Sciatic nerve (tissue), 2 donors: Measurements from ENCODE around the gene IRAK3. TPM values are rescaled to one million over a fixed set of nuclear protein-coding genes. Genes with fewer than 3 reads are reported as not detected.
"Not testable (repeated sequence)": the region's sequence is repeated elsewhere in the genome, so short reads cannot be mapped to it uniquely, and the experiment has no call there.

Experiments used
- ATAC-seq: fragments of 200-7000 bp; cut with Tn5 transposase; one replicate; pipeline ENCODE4 v1.9.1; 2020; ENCODE audit warnings: mild to moderate bottlenecking, moderate library complexity
- DNase-seq: peaks from one replicate; pipeline ENCODE4 v3.0.0-alpha.2; 2020; ENCODE audit warnings: low spot score
- intact Hi-C: fragments of 100-400 bp; cut with DNase I; formaldehyde crosslinking; loops from one replicate; pipeline ENCODE4 v1.14.2; 2022
- total RNA-seq: library from RNA; stranded (reverse); fragmentation: NEBNext Ultra II Directional; extraction: Animal tissue kit (Norgen Biotek cat#: 25700); gene quantifications from one replicate; pipeline ENCODE4 v1.2.1, GENCODE V29; 2021
- donor health status: DM: no; HTN: no; CAD: no.
- donor health status: DM: no; HTN: no; CAD: no.

Gene IRAK3
- total RNA-seq, 1 donor from 2014 or later, result 19.3 TPM

DNA sequence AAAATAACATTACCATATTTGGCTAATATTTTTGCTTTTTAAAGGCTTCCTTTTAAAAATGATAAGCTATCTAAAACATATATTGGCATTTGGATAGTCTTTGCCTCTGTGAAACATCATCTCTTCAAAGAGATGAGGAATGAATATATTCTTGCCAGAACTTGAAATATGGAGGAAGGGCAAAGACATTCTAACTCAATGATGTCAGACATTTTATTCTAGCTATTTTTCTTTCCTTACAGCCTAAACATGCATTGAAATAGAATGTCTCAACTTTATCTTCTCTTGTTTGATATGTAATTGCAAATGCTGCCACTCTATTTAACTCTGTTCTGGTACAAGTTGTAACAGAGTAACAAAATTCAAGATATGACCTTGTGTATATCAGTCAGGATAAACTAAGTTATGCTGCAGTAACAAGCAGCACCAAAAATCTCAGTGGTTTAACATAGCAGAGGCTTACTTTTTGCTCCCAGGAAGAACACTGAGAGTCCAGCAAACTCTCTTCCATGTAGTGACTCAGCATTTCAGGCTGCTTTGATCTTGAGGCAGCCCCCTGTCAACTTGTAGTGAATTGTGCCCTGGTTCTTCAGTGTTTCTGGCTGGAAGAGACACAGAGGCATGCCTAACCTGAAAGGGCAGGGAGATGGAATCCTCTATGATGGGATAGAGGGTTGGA is 11.0 kb downstream of the IRAK3 start:
- no peak for DNase-seq
- ATAC-seq, result no peak
- intact Hi-C loops, result no loop called here

DNA sequence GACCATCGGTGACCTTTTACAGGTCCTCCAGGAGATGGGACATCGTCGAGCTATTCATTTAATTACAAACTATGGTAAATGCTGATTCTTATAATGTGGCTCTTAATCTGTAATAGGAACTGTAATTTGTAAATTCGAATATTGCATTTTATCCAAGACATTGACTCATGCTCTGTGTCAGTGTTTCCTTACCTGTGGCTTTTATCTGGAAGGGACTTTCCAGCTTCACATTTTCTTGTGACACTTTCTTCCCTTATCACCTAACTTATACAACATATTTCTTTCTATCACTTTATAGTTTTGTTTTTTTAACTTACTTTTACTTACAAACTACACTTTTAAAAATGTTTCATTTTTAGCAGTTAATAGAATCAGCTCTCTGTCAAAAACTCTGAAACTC is 14.8 kb downstream of the IRAK3 start:
- ATAC-seq, result no peak
- intact Hi-C loops, result no loop called here
- no peak for DNase-seq

DNA sequence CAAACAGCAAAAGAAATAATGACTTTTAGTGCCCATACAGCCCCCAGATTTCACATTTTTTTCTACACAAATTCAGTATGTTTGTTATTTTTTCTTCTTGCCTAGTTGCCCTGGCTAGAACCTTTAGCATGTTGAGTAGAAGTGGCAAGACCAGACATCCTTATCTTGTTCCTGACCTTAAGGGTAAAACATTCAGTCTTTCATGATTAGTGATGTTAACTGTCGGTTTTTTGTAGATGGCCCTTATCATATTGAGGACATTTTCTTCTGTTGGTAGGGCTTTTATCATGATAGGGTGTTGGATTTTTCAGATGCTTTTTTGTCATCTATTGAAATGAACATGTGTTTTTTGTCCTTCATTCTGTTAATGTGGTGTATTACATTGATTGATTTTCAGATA is 17.1 kb downstream of the IRAK3 start:
- intact Hi-C loops, result no loop called here
- no peak for DNase-seq
- no peak for ATAC-seq

DNA sequence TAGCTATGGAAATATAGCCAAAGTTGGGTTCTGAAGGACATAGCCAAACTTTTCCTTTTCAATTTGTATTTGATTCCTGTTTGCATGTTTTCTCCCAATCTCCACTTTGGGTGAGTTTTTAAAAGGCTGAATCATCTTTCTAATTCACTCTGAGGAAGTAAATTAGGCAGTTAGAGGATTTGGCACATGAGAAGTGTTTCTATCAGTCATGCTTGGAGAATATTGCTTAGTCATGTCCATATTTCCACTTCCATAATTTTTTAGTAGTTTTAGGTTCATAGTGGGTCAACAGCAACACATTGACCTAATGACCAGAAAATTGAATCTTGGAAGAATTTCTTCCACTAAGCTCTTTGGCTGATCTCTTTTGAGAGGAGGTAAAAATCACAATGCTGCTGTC is 21.8 kb downstream of the IRAK3 start:
- intact Hi-C loops, result no loop called here
- DNase-seq (no peak), ATAC-seq (no peak)

DNA sequence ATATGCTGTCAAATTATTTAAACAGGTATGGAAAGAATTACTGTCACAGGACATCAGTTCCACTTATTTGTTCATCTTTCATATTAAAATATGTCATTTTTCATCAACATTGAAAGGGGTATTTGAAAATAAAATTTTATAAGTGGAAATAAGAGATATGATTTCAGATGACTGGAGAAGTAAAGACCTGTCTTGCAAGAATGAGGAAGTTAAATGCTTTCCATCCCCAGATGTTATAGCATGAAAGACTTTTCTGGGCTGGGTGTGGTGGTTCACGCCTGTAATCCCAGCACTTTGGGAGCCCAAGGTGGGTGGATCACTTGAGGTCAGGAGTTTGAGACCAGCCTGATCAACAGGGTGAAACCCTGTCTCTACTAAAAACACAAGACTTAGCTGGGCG is 22.6 kb downstream of the IRAK3 start:
- ATAC-seq, intact Hi-C loops, DNase-seq: not testable (repeated sequence)

DNA sequence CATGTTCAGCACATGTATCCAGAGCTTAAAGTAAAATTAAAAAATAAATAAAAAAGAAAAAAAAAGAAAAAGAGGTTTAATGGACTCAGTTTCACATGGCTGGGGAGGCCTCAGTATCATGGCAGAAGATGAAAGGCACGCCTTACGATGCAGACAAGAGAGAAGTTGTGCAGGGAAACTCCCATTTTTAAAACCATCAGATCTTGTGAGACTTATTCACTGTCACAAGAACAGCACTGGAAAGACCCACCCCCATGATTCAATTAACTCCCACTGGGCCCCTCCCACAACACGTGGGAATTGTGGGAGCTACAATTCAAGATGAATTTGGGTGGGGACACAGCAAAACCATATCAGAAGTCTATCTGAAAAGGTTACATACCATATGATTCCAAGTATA is 24.0 kb downstream of the IRAK3 start:
- ATAC-seq, intact Hi-C loops, DNase-seq: not testable (repeated sequence)

DNA sequence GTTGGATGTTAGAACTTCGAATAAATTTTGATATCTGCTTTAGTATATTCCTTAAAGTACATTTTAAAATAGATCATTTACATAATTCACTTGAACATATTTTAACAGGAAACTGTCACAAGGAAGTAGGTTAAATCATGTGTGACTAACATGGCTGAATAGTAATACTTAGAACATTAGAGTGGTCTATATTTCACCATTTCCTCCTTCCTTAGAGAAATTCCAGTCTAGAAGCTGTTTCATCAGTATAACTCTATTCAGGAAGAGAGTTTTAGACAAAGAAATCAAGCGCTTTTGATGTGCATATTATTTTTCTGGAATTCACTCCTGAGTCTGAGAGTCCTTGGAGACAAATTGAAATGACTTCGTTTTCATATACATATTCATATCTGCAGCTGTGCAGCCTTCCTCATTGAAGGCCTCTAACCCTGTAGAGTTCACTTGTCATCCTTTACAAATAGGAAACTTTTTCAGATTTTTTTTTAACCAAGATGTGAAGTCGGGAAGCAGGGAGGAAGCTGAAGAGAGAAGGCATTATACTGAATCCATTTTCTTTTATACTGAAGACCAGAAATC is 28.4 kb downstream of the IRAK3 start:
- no peak for DNase-seq
- intact Hi-C loops, result no loop called here
- no peak for ATAC-seq

DNA sequence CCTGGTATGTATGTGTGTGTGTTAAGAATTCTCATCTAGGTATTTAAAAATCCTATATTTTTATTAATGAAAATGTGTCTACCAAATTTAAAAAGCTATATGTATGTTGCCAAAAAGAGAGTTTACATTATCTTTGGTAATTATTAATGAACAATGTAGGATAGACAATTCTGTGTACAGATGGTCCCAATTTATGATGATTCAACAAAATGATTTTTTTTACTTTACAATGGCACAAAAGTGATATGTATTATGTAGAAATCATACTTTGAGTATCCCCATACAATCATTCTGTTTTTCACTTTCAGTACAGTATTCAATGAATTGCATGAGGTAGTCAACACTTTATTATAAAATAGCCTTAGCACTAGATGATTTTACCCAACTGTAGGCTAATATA is 39.4 kb downstream of the IRAK3 start:
- ATAC-seq (no peak), DNase-seq (no peak)
- intact Hi-C loops, result no loop called here

DNA sequence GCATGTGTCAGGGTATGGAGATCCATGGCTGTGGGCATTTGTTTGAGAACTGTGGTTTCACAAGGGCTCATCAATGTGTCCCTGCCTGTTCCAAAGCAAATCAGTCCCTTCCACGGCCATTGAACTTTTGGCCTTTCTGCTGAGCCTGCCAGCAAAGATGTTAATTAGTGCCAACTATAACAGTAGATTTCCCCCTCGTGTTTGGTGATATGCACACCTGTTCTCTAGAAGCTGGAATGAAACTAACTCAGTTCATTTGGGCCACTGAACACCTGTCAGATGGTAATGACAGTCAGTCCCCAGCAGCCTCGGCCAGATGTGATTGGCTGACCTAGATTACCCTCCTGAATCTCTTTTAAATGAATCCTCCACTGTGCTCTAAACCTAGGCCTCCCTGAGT is 43.2 kb downstream of the IRAK3 start:
- intact Hi-C loops, result no loop called here
- DNase-seq (no peak), ATAC-seq (peak; percentile 47)

DNA sequence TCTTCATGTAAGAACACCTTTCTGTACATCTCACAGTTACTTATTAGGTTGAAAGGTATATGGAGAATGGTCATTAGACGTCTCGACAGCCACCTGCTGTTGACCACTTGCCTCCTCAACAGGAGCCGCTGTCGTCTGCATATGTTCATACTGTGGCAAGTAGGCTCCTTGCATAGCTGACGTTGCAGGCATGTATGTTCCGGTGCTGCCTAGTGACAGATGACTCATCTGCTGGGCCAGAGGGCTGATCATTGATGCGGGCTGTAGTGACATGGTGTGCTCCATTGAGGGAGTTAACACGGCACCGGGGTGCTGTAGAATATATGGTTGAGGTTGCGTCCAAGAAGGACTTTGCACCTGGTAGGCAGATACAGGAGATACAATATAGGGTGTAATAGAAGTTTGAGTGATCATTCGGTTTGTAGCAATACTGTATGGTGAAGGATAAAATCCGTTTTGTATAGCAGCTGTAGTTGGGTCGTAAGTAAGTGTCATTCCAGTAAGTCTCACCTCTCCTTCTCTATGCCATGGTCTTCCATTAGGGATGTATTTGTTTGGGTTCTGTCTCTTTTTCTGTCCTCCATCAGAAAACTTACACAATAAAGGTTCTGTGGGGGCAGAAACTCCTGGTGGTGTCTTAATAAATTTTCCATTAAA is 45.2 kb downstream of the IRAK3 start:
- DNase-seq, result peak; percentile 65
- ATAC-seq, result peak; percentile 70
- intact Hi-C loops, result not testable (repeated sequence)

DNA sequence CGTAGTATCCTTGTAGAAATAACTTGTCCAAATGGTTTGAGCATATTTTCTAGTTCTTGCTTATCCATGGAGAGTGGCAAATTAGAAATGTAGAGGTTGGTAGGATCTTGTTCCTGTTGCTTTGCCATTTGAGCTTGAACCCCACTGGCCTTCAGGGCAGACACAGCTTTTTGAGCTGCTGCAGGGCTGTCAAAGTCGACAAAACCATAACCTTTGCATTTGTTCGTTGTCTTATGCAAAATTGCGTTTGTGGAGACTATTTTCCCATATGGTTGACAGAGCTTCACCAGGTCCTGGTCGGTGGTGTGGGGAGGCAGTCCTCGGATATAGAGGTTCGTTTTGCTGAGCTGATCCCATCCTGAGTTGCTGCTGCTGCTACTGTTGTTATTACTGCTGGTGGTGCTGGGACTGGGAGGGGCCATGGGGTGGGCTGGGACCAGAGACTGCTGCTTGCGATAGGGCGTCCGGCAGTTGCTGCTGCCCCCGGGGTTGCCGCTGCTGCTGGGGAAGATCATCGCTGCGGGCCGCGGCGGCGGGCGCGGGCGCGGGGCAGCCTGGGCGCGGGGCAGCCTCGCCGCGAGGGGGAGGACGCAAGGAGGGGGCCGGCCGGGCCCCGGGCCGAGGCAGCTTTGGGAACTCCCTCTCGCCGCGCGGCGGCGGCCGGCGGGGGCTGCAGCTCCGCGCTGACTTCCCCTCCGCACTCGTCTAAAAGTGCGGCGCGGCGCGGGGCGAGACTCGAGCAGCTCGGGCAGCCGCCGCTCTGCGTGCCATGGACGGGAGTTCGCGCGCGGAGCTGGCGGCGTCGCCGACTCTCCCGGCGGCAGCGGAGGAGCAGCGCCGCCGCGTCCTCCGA is 46.0 kb downstream of the IRAK3 start:
- peak; percentile 81 for ATAC-seq
- peak; percentile 73 for DNase-seq
- intact Hi-C loops, result not testable (repeated sequence)

DNA sequence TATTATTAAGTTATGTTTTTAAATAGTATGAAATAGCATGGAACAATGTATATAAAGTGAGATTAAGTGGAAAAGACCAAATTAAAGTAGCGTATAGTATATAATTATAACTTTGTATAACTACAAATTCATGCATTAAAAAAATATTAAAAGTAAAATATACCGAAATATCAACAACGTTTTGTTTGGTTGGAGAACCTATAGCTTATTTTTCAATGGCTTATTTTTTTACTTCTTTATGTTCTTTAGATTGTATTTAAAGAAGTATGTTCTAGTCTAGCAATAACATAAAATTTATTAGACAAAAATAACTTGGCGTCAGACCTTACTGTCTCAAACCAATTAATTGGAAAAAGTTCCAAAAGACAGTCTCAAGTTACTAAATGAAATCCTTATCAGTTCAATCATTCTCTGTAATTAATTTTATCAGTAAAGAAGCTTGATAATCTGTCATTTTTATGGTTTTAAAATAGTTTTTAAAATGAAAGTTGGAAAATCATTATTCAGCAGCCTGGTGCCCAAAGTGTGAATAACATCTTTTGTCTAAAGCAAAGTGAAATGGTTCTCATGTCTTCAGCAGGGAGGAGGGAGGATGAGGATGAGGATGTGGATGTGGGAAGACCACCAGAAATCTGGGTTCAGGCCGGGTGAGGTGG is 46.7 kb downstream of the IRAK3 start:
- DNase-seq, result no peak
- ATAC-seq, result no peak
- intact Hi-C loops, result no loop called here

DNA sequence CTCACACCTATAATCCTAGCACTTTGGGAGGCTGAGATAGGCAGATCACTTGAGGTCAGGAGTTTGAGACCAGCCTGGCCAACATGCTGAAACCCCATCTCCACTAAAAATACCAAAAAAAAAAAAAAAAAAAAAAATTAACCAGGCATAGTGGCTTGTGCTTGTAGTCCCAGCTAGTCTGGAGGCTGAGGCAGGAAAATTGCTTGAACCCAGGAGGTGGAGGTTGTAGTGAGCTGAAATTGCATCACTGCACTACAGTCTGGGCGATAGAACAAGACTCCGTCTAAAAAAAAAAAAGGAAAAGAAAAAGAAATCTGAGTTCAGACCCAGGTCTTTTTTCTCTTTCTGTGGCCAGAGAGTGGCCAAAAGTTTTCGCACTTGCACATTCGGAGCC is 47.3 kb downstream of the IRAK3 start:
- ATAC-seq, DNase-seq, intact Hi-C loops: not testable (repeated sequence)

DNA sequence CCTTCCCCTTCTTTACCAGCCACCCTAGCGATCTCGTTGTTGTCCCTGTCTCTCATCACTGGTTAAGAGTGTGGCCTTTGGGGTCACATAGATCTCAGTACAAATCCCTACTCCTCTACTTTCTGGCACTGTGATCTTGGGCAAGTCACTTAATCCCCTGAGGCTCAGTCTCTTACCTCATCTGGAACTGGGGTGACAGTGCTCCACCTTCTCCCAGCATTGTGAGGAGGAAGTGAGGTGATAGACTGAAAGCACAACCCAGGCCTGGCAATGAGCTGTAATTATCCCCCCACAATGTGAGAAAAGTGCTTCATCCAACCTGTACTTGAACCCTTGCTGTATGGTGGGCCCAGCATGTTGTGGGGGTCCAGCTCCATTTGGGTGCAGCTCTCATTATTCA is 48.0 kb downstream of the IRAK3 start:
- DNase-seq (no peak), ATAC-seq (no peak)
- intact Hi-C loops, result no loop called here

DNA sequence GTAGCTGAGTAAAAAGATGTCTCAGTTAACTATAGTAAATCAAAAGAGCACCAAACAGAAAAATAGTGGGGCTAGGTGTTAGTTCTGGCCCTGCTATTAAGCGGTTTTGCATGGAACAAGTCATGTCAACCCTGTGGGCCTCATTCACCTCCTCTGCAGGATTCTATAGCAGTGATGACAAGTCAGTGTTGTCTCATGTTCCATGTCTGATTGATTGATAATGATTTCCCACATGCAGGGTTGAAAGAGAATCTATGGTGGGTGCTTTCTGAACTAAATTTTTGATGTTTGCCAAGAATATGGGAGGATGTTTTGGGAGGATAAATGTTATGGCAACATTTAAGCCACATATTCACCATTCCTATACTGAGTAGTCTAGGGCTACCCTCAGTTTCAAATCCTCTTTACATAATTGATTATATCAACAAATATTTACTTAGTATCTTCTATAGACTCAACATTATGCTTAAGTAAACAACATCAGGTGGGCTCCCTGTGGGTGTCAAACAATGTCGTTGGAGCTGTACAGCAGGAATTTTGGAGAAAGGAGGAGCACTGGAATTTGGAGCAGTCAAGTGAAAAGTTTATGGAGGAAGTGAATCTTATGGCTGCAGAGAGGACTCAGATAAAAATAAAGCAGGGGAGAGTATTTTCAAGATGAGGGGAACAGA is 48.6 kb downstream of the IRAK3 start:
- intact Hi-C loops, result no loop called here
- ATAC-seq (no peak), DNase-seq (no peak)

DNA sequence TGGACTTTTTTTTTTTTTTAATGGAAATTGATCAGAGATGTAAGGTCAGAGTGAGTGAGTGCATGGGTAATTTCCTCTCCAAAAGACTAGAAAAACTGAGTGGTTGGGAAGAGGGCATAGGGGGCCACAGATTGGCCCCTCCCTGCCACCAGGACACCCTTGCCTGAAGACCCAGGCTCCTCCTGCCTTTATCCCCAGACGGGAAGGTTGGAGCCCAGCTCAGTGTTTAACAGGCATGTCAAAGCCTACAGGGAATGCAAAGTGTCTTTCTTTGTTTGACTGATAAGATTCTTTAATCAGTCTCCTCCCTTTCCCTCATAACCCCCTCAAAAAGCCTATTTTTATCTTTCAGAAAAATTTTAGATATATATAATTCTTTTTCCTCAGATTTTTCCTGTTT is 50.3 kb downstream of the IRAK3 start:
- ATAC-seq, result no peak
- DNase-seq, result no peak
- intact Hi-C loops, result no loop called here

DNA sequence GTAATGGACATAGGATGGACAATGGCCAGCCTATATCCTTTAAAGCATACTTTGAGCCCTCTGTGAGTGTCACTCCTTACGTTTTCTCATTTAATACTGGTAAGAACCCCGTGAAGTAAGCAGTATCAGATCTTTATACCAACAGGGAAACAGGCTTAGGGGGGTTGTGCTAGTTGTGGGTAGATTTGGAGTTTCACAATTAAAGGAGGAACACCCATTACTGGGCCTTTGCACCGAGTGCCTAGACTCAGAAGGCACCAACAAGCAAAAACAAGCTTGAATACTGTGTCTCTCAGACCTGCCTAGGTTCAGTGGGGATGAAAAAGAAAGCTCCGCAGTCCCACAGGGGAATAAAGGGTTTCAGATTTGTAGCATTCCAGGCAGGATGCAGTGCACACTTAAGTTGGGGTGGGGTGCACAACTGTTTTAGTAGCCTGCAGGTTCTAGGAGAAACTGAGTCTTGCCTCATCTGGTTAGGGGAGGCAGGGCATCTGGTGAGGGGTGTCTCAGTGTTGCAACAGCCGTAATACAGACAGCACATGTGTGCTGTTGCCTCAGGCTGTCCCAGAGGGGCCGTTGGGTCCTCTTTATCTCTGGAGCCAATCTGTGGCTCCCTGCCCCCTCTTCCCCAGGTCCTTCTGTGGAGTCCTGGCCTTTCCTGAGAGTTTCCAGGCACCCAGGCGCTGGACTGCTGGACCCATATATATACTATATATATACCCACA is 51.2 kb downstream of the IRAK3 start:
- ATAC-seq, result peak; percentile 8
- intact Hi-C loops, result no loop called here
- DNase-seq, result no peak
